Adrenal gland (tissue), 12 donors: ENCODE measurements around the gene RRP1. TPM values are rescaled to one million over a fixed set of nuclear protein-coding genes. Genes with fewer than 3 reads are reported as not detected.
"Not testable (repeated sequence)": the region's sequence is repeated elsewhere in the genome, so short reads cannot be mapped to it uniquely, and the experiment has no call there.

Experiments used
- DNase-seq, 7 donors: peaks; one replicate each; pipeline ENCODE4 v3.0.0-alpha.2; 2019 to 2020
- H3K27ac ChIP-seq, 5 donors: fragments of 200-600 bp; sonication (generic) in 4 of 5; 1 replicate in 3 of 5; 2 replicates in 2 of 5; pipeline versions ENCODE4 v1.5.1 to v1.8.0; 2016 to 2020; ENCODE audit warnings: mild to moderate bottlenecking in 1 of 5
- H3K27me3 ChIP-seq: fragments of 200-600 bp; 2 replicates; pipeline ENCODE4 v1.8.0; 2021
- H3K36me3 ChIP-seq, 2 donors: fragments of 200-600 bp; replicated peaks in 1 of 2; 1 replicate in 1 of 2; 2 replicates in 1 of 2; pipeline versions ENCODE4 v1.5.1 to v1.8.0; 2018 to 2022
- H3K4me1 ChIP-seq, 2 donors: fragments of 200-600 bp; replicated peaks in 1 of 2; 1 replicate in 1 of 2; 2 replicates in 1 of 2; pipeline versions ENCODE4 v1.5.1 to v1.8.0; 2018 to 2021
- H3K4me3 ChIP-seq, 4 donors: fragments of 200-600 bp; sonication (generic) in 3 of 4; one replicate each; pipeline ENCODE4 v1.5.1; 2016 to 2018
- H3K9me3 ChIP-seq, 3 donors: fragments of 200-600 bp; sonication (generic) in 1 of 3; replicated peaks in 1 of 3; 1 replicate in 2 of 3; 2 replicates in 1 of 3; pipeline versions ENCODE4 v1.5.1 to v1.8.0; 2016 to 2021
- CTCF ChIP-seq, 6 experiments: fragments of 450-650 bp in 4 of 6; fragments of 200-600 bp in 2 of 6; sonication (generic) in 1 of 6; IDR thresholded peaks; 1 replicate in 5 of 6; 2 replicates in 1 of 6; pipeline versions ENCODE4 v1.5.1 to v1.8.0; 2016 to 2021; ENCODE audit warnings: antibody characterized with exemption in 6 of 6, mild to moderate bottlenecking in 2 of 6, moderate library complexity in 1 of 6
- POLR2A ChIP-seq, 2 donors: fragments of 450-650 bp; IDR thresholded peaks; one replicate each; pipeline ENCODE4 v1.6.1; 2017; ENCODE audit warnings: antibody characterized with exemption in 2 of 2, mild to moderate bottlenecking in 2 of 2, moderate library complexity in 1 of 2
- WGBS, 4 donors: extraction: QIAGEN DNeasy Blood & Tissue Kit in 2 of 4; methylation state at CpG; one replicate each; pipeline versions ENCODE4 v1.1.5 to v1.1.7; 2013 to 2017; 5-methylcytosine and 5-hydroxymethylcytosine counted together
- intact Hi-C, 2 donors: fragments of 100-400 bp; cut with DNase I; formaldehyde crosslinking; loops; one replicate each; pipeline versions ENCODE4 v1.14.1 to v1.15.0; 2022 to 2023
- polyA plus RNA-seq, 3 donors: library from polyadenylated mRNA; stranded (reverse); fragments of 200-250 nt in 2 of 3; fragments of 350-450 nt in 1 of 3; fragmentation: Illumina TruSeq in 1 of 3; extraction: RNeasy Lipid Tissue Mini Kit (QIAGEN cat#74804) in 1 of 3; gene quantifications; one replicate each; pipeline ENCODE4 v1.2.3, GENCODE V29; 2013 to 2014
- total RNA-seq, 9 donors: library from RNA; depleted of rRNA in 4 of 9; stranded (reverse); fragments of >200 nt in 4 of 9; fragments of 120-200 nt in 1 of 9; fragmentation: NEBNext Ultra II Directional in 1 of 9; extraction: Animal tissue kit (Norgen Biotek cat#: 25700) in 1 of 9; gene quantifications; one replicate each; pipeline versions ENCODE4 v1.1.0 to v1.2.4, GENCODE V29; 2013 to 2023
- donor health status: healthy with polysubstance abuse.
- donor health status: Bipolar disorder and iron deficiency.
- donor health status: DM: yes; HTN: yes; CAD: no.
- donor health status: DM: no; HTN: no; CAD: no.
- donor health status: DM: no; HTN: no; CAD: no.
- donor health status: DM: yes; HTN: yes; CAD: no.

RRP1 gene
- total and polyA plus RNA-seq, 12 donors: 12.8 to 29.8 (median 19.8) TPM

- Histone ChIP-seq H3K9me3 (no peaks in the 10 kb centered on the region), H3K36me3 (no peaks in the 10 kb centered on the region), H3K4me3 (no peak overlapping the region), H3K27me3 (no peaks in the 10 kb centered on the region), H3K27ac (no peak overlapping the region), H3K4me1 (no peaks in the 10 kb centered on the region)
- WGBS, 4 donors: 71 to 82% (median 79%) methylated on average over 6 of the region's 6 CpGs
- TF ChIP-seq CTCF (IDR thresholded peaks at IDR 0.05) (no peak), POLR2A (IDR thresholded peaks at IDR 0.05) (no peak)
- intact Hi-C loops: no loop called here
- DNase-seq: no peak
These were observed 47.2 kb downstream of the RRP1 start for GRCh38 chr21:43836616-43837015.

GRCh38 chr21:43840259-43840658, 50.9 kb downstream of the RRP1 start:
- DNase-seq: no peak
- 89 to 99% (median 94%) methylated on average over 3 of the region's 3 CpGs for WGBS, 4 donors
- intact Hi-C loops: no loop called here
- H3K27me3 ChIP-seq: no peaks in the 10 kb centered on the region
- H3K4me1 ChIP-seq: no peaks in the 10 kb centered on the region
- no peak overlapping the region for H3K27ac ChIP-seq
- no peaks in the 10 kb centered on the region for H3K36me3 ChIP-seq
- no peak overlapping the region for H3K4me3 ChIP-seq
- no peak for TF ChIP-seq CTCF (IDR thresholded peaks at IDR 0.05)
- TF ChIP-seq POLR2A (IDR thresholded peaks at IDR 0.05): no peak
- no peaks in the 10 kb centered on the region for H3K9me3 ChIP-seq

- H3K27me3 ChIP-seq: no peaks in the 10 kb centered on the region
- TF ChIP-seq CTCF (IDR thresholded peaks at IDR 0.05) (no peak), POLR2A (IDR thresholded peaks at IDR 0.05) (no peak)
- H3K9me3 ChIP-seq: no peaks in the 10 kb centered on the region
- H3K27ac ChIP-seq: no peak overlapping the region
- intact Hi-C loops: no loop called here
- no peak overlapping the region for H3K4me3 ChIP-seq
- no peak for DNase-seq
- 60 to 74% (median 68%) methylated on average over 2 of the region's 2 CpGs for WGBS, 4 donors
- no peaks in the 10 kb centered on the region for H3K4me1 ChIP-seq
- no peaks in the 10 kb centered on the region for H3K36me3 ChIP-seq
These were observed 53.4 kb downstream of the RRP1 start for GRCh38 chr21:43842742-43843141.

GRCh38 chr21:43844906-43845305, 55.5 kb downstream of the RRP1 start:
- intact Hi-C loops: not testable (repeated sequence)

GRCh38 chr21:43845386-43845785, 56.0 kb downstream of the RRP1 start:
- Histone ChIP-seq H3K4me1 (no peaks in the 10 kb centered on the region), H3K9me3 (no peaks in the 10 kb centered on the region), H3K27me3 (no peaks in the 10 kb centered on the region), H3K36me3 (no peaks in the 10 kb centered on the region), H3K4me3 (no peak overlapping the region), H3K27ac (no peak overlapping the region)
- 90 to 93% (median 92%) methylated on average over 6 to 13 of the region's 13 CpGs for WGBS, 4 donors
- no peak for DNase-seq
- TF ChIP-seq POLR2A (IDR thresholded peaks at IDR 0.05): no peak
- no peak for TF ChIP-seq CTCF (IDR thresholded peaks at IDR 0.05)
- intact Hi-C loops: no loop called here

More at GRCh38 chr21:43844906-43845305, 55.5 kb downstream of the RRP1 start:
- not testable (repeated sequence) for H3K27me3 ChIP-seq, H3K9me3 ChIP-seq, H3K27ac ChIP-seq, DNase-seq, H3K36me3 ChIP-seq, H3K4me3 ChIP-seq, H3K4me1 ChIP-seq
- 72 to 82% (median 79%) methylated on average over 3 to 5 of the region's 5 CpGs for WGBS, 4 donors
